SK-N-SH (cell line): ENCODE data around the gene KCTD19. TPM values are rescaled to one million over a fixed set of nuclear protein-coding genes. Genes with fewer than 3 reads are reported as not detected.

Experiments used
- CTCF ChIA-PET: fragments of 300-600, 350-600 bp; formaldehyde crosslinking; extraction: SDS; loops from one replicate; lab custom pipeline; 2021; lab: Yijun Ruan, JAX
- POLR2A ChIA-PET: fragments of 350-600 bp; sonication (Branson Sonifier 250); formaldehyde crosslinking; extraction: SDS; loops from one replicate; lab custom pipeline; 2020; ENCODE audit warnings: antibody characterized with exemption, inconsistent platforms; lab: Yijun Ruan, JAX
- DNase-seq: peaks from one replicate; pipeline ENCODE4 v3.0.0; 2012
- H2AFZ ChIP-seq: fragments of 200-600 bp; sonication (generic); 2 replicates; pipeline ENCODE4 v1.8.1; 2016; ENCODE audit warnings: antibody characterized with exemption, mild to moderate bottlenecking, low read depth
- H3F3A ChIP-seq: fragments of 200-600 bp; sonication (generic); replicated peaks from 2 replicates; pipeline ENCODE3; 2016; ENCODE audit warnings: antibody characterized with exemption, mild to moderate bottlenecking; ENCODE audit not compliant: insufficient read depth
- H3K27ac ChIP-seq, 2 experiments: fragments of 200-500 bp in 1 of 2; fragments of 200-600 bp in 1 of 2; sonication (Bioruptor generic) in 1 of 2; sonication (generic), shearing (Covaris generic) in 1 of 2; 2 replicates each; pipeline versions ENCODE4 v1.5.1 to v1.6.1; 2014 to 2016; ENCODE audit warnings: low read depth in 2 of 2, inconsistent platforms in 1 of 2, low read length in 1 of 2, mild to moderate bottlenecking in 1 of 2, mixed read lengths in 1 of 2
- H3K27me3 ChIP-seq: fragments of 200-600 bp; sonication (generic), shearing (Covaris generic); 2 replicates; pipeline ENCODE4 v1.6.1; 2016; ENCODE audit warnings: mixed run types; ENCODE audit not compliant: insufficient read depth
- H3K36me3 ChIP-seq, 2 experiments: fragments of 200-500 bp in 1 of 2; fragments of 200-600 bp in 1 of 2; sonication (Bioruptor generic) in 1 of 2; sonication (generic) in 1 of 2; replicated peaks in 1 of 2; 2 replicates each; pipeline versions ENCODE3 to v1.5.1; 2014 to 2016; ENCODE audit warnings: low read length in 1 of 2, mild to moderate bottlenecking in 1 of 2; ENCODE audit not compliant: insufficient read depth in 2 of 2, control insufficient read depth in 1 of 2
- H3K4me1 ChIP-seq, 2 experiments: fragments of 200-500 bp in 1 of 2; fragments of 200-600 bp in 1 of 2; sonication (Bioruptor generic) in 1 of 2; sonication (generic), shearing (Covaris generic) in 1 of 2; 2 replicates each; pipeline versions ENCODE4 v1.5.1 to v1.6.1; 2014 to 2016; ENCODE audit warnings: low read depth in 1 of 2, low read length in 1 of 2, mixed run types in 1 of 2; ENCODE audit not compliant: insufficient read depth in 2 of 2, control insufficient read depth in 1 of 2
- H3K4me2 ChIP-seq: fragments of 200-600 bp; sonication (generic), shearing (Covaris generic); 2 replicates; pipeline ENCODE4 v1.6.1; 2017; ENCODE audit warnings: mixed run types
- H3K4me3 ChIP-seq, 2 experiments: fragments of 200-500 bp in 1 of 2; fragments of 200-600 bp in 1 of 2; sonication (Bioruptor generic) in 1 of 2; sonication (generic), shearing (Covaris generic) in 1 of 2; 2 replicates each; pipeline versions ENCODE4 v1.5.1 to v1.8.1; 2014 to 2016; ENCODE audit warnings: low read depth in 2 of 2, inconsistent platforms in 1 of 2, low read length in 1 of 2, mild to moderate bottlenecking in 1 of 2, mixed read lengths in 1 of 2, moderate library complexity in 1 of 2
- H3K79me2 ChIP-seq: fragments of 200-600 bp; sonication (generic); 2 replicates; pipeline ENCODE4 v1.8.1; 2017; ENCODE audit warnings: mild to moderate bottlenecking; ENCODE audit not compliant: insufficient read depth
- H3K9ac ChIP-seq: fragments of 200-600 bp; sonication (generic); 2 replicates; pipeline ENCODE4 v1.6.1; 2017; ENCODE audit warnings: mixed run types
- H3K9me2 ChIP-seq: fragments of 200-600 bp; sonication (generic); 2 replicates; pipeline ENCODE4 v1.6.1; 2017; ENCODE audit warnings: mixed run types
- H3K9me3 ChIP-seq: fragments of 200-600 bp; sonication (generic); 2 replicates; pipeline ENCODE4 v1.6.1; 2017; ENCODE audit warnings: mixed run types, mild to moderate bottlenecking, moderate library complexity
- H4K20me1 ChIP-seq: fragments of 200-600 bp; sonication (generic); 2 replicates; pipeline ENCODE4 v1.6.1; 2017; ENCODE audit warnings: mild to moderate bottlenecking, mixed run types; ENCODE audit not compliant: insufficient read depth
- CHD2 ChIP-seq: fragments of 150-350 bp; IDR thresholded peaks from 2 replicates; pipeline ENCODE4 v1.6.1; 2018; ENCODE audit warnings: low read length; ENCODE audit not compliant: partially characterized antibody
- CTCF ChIP-seq: fragments of 200-600 bp; sonication (generic); IDR thresholded peaks from 2 replicates; pipeline ENCODE4 v1.6.1; 2017; ENCODE audit warnings: antibody characterized with exemption, mild to moderate bottlenecking, moderate library complexity
- ELF1 ChIP-seq: IDR thresholded peaks from 2 replicates; pipeline ENCODE4 v1.4.0; 2012
- EP300 ChIP-seq, 2 experiments: IDR thresholded peaks; 2 replicates each; pipeline versions ENCODE4 v1.4.0 to v1.6.1; 2012; ENCODE audit warnings: borderline replicate concordance in 1 of 2, low read depth in 1 of 2, low read length in 1 of 2
- EZH2phosphoT487 ChIP-seq: fragments of 200-600 bp; sonication (generic); IDR thresholded peaks from 2 replicates; pipeline ENCODE4 v1.6.1; 2017; ENCODE audit warnings: low read depth, mixed run types, mild to moderate bottlenecking, antibody characterized with exemption, moderate library complexity, borderline replicate concordance
- FOSL2 ChIP-seq: IDR thresholded peaks from 2 replicates; pipeline ENCODE4 v1.4.0; 2012; ENCODE audit warnings: low read depth, mild to moderate bottlenecking, moderate library complexity, borderline replicate concordance
- GABPA ChIP-seq: IDR thresholded peaks from 2 replicates; pipeline ENCODE4 v1.4.0; 2012; ENCODE audit warnings: low read depth, mild to moderate bottlenecking
- IRF3 ChIP-seq: fragments of 150-350 bp; IDR thresholded peaks from 2 replicates; pipeline ENCODE4 v1.6.1; 2016; ENCODE audit warnings: mild to moderate bottlenecking, low read depth, low read length
- JUND ChIP-seq: IDR thresholded peaks from 2 replicates; pipeline ENCODE4 v1.4.0; 2012
- MXI1 ChIP-seq: IDR thresholded peaks from 2 replicates; pipeline ENCODE4 v1.6.1; 2012; ENCODE audit warnings: mild to moderate bottlenecking, low read depth, low read length, improper control_type of control experiment
- NFIC ChIP-seq: IDR thresholded peaks from 2 replicates; pipeline ENCODE4 v1.4.0; 2012; ENCODE audit warnings: borderline replicate concordance
- PBX3 ChIP-seq: IDR thresholded peaks from 2 replicates; pipeline ENCODE4; 2012
- POLR2AphosphoS5 ChIP-seq: IDR thresholded peaks from 2 replicates; pipeline ENCODE4 v1.6.1; 2012; ENCODE audit warnings: low read depth, low read length
- RXRA ChIP-seq: IDR thresholded peaks from 2 replicates; pipeline ENCODE4 v1.4.0; 2012; ENCODE audit warnings: low read depth, mild to moderate bottlenecking, borderline replicate concordance
- TCF12 ChIP-seq: IDR thresholded peaks from 2 replicates; pipeline ENCODE4 v1.4.0; 2012
- TEAD4 ChIP-seq: IDR thresholded peaks from 2 replicates; pipeline ENCODE4 v1.4.0; 2012; ENCODE audit warnings: mild to moderate bottlenecking, borderline replicate concordance; ENCODE audit not compliant: insufficient read depth
- USF1 ChIP-seq: IDR thresholded peaks from 2 replicates; pipeline ENCODE4 v1.4.0; 2012; ENCODE audit warnings: low read depth, borderline replicate concordance
- USF2 ChIP-seq: fragments of 150-350 bp; IDR thresholded peaks from 2 replicates; pipeline ENCODE4 v1.6.1; 2017; ENCODE audit warnings: antibody characterized with exemption, low read length, low read depth, borderline replicate concordance
- WGBS: methylation state at CpG from one replicate; pipeline ENCODE4 v1.1.6; 2017; ENCODE audit warnings: low lambda C conversion rate; 5-methylcytosine and 5-hydroxymethylcytosine counted together
- polyA plus RNA-seq, 3 experiments: library from polyadenylated mRNA; depleted of rRNA; stranded (reverse); fragments of >200 nt; gene quantifications; 2 replicates each; pipeline ENCODE4 v1.2.3, GENCODE V29; 2012

KCTD19 gene
- polyA plus RNA-seq, 1 of the 3 experiments (the other 2 are of a cell fraction), result 1.8 TPM

- Histone ChIP-seq H3K4me1 (peaks cover 0 to 10% of the 10 kb centered on the region in 2 experiments; a peak in 1 of 4 replicates), H3K9me3 (no peaks in the 10 kb centered on the region), H3K4me3 (no peak overlapping the region), H3K79me2 (peaks cover 22% of the 10 kb centered on the region), H3K27ac (no peak overlapping the region), H2AFZ (no peak overlapping the region), H3F3A (peaks cover 26% of the 10 kb centered on the region), H3K4me2 (no peak overlapping the region), H3K9me2 (no peaks in the 10 kb centered on the region), H3K27me3 (no peaks in the 10 kb centered on the region), H4K20me1 (no peaks in the 10 kb centered on the region), H3K36me3 (peaks cover 4 to 16% of the 10 kb centered on the region in 2 experiments), H3K9ac (no peak overlapping the region)
- ChIA-PET CTCF (interaction anchor here (0.8 to 4.7 kb wide), 6 partner anchors 7 to 156 kb away, joined by 3 to 24 read pairs (median 3); partner anchors contain the start of genes SLC9A5 and ZDHHC1), POLR2A (no interaction called here)
- TF ChIP-seq TEAD4 (no peak), RXRA (no peak), IRF3 (no peak), JUND (no peak), PBX3 (no peak), USF1 (no peak), GABPA (no peak), CTCF (no peak)
- no peak for DNase-seq
- WGBS, result 93% methylated on average over 3 of the region's 4 CpGs
Observed at GRCh38 chr16:67271446-67271845, 55.1 kb downstream of the KCTD19 start.

- H3K4me2 ChIP-seq, result no peak overlapping the region
- H3K4me3 ChIP-seq, result no peak overlapping the region
- H4K20me1 ChIP-seq, result no peaks in the 10 kb centered on the region
- peaks cover 17% of the 10 kb centered on the region for H3K79me2 ChIP-seq
- H3K4me1 ChIP-seq, result peaks cover 0 to 7% of the 10 kb centered on the region in 2 experiments; a peak in 1 of 4 replicates
- no peaks in the 10 kb centered on the region for H3K9me2 ChIP-seq
- no peak overlapping the region for H3K9ac ChIP-seq
- no peak overlapping the region for H2AFZ ChIP-seq
- no peaks in the 10 kb centered on the region for H3K9me3 ChIP-seq
- POLR2A ChIA-PET, result no interaction called here
- CTCF ChIA-PET, result interaction anchor here (0.8 to 4.7 kb wide), 6 partner anchors 8 to 157 kb away, joined by 3 to 24 read pairs (median 3); partner anchors contain the start of genes SLC9A5 and ZDHHC1
- H3K27me3 ChIP-seq, result no peaks in the 10 kb centered on the region
- H3K36me3 ChIP-seq, result peaks cover 4 to 11% of the 10 kb centered on the region in 2 experiments
- DNase-seq, result no peak
- H3K27ac ChIP-seq, result no peak overlapping the region
- 97% methylated on average over 10 of the region's 11 CpGs for WGBS
- H3F3A ChIP-seq, result peaks cover 26% of the 10 kb centered on the region
- TF ChIP-seq MXI1, result no peak
- TF ChIP-seq TEAD4, result no peak
- no peak for TF ChIP-seq TCF12
- TF ChIP-seq USF1, result no peak
- TF ChIP-seq USF2, result no peak
- no peak for TF ChIP-seq EP300 (IDR thresholded peaks at IDR 0.05; ENCODE audit: borderline replicate concordance in 1 of 2, low read depth in 1 of 2, low read length in 1 of 2)
- no peak for TF ChIP-seq FOSL2
- TF ChIP-seq POLR2AphosphoS5, result no peak
- TF ChIP-seq NFIC, result no peak
- no peak for TF ChIP-seq CHD2
- TF ChIP-seq ELF1, result no peak
- no peak for TF ChIP-seq EZH2phosphoT487
- TF ChIP-seq JUND, result no peak
Observed at GRCh38 chr16:67270931-67271338, 55.6 kb downstream of the KCTD19 start.
